HS-5 (cell line): ENCODE measurements around the gene RHOT1.
"Not testable (repeated sequence)": the region's sequence is repeated elsewhere in the genome, so short reads cannot be mapped to it uniquely, and the experiment has no call there.

ENCODE experiments used
- DNase-seq: peaks from one replicate; pipeline ENCODE4 v3.0.0-alpha.2; 2012; ENCODE audit warnings: low read depth

RHOT1 gene

GRCh38 chr17:32142038-32142856 lies at the start of gene RHOT1:
TSS of gene RHOT1 (plus strand) at chr17:32142502. CDS start at chr17:32142693, 191 bp downstream.
- DNase-seq, result peak; percentile 74

- DNase-seq, result no peak
These were observed 42.6 kb upstream of the RHOT1 start for GRCh38 chr17:32099686-32100085.

- not testable (repeated sequence) for DNase-seq
These were observed 42.0 kb upstream of the RHOT1 start for GRCh38 chr17:32100323-32100722.

DNA sequence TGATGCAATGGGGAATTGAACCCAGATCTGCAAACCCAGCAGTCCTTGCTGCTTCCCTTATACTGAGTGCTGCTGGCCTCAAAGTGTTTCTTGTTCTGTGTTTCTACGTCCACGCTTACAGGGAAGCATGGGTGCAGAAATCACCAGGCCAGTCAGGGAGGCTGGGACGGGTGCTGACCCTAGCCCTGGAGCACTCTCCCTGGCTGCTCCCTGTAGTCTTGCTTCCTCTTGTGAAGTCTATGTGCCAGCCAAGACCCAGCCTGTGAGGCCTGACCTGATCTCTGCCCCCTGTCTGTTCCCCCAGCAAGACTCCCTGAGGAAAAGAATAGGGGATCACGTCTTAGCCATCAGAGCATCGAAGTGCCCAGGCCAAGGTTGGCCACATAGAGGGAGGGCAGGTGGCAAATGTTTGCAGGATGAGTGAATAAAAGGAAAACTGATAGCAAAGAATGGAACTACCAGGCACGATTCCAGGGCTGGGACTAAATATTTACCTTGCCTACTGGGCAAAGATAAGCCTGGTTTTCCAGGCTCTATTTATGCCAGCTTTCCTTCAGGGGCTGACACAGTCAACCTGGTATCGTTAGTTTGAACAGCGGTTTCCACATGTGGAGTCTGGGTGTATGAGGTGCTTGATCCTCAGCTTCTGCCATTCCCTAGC lies 41.2 kb upstream of the RHOT1 start:
- no peak for DNase-seq

GRCh38 chr17:32102172-32102571 lies 40.1 kb upstream of the RHOT1 start:
- no peak for DNase-seq

DNA sequence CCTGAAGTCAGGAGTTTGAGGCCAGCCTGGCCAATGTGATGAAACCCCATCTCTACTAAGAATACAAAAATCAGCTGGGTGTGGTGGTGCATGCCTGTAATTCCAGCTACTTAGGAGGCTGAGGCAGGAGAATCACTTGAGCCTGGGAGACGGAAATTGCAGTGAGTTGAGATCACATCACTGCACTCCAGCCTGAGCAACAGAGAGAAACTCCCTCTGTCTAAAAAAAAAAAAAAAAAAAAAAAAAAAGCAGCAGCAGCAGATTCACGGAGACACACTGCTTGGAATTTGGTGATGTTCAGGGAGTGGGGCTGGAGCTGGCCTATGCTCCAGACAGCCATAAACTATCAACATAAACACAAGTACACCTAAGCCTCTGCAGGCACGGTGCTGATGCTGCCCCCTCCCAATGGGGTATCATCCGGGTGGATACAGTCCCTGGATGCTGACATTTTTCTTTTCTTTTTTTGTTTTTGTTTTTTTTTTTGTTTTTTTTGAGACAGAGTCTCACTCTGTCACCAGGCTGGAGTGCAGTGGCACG lies 39.6 kb upstream of the RHOT1 start:
- no peak for DNase-seq

DNA sequence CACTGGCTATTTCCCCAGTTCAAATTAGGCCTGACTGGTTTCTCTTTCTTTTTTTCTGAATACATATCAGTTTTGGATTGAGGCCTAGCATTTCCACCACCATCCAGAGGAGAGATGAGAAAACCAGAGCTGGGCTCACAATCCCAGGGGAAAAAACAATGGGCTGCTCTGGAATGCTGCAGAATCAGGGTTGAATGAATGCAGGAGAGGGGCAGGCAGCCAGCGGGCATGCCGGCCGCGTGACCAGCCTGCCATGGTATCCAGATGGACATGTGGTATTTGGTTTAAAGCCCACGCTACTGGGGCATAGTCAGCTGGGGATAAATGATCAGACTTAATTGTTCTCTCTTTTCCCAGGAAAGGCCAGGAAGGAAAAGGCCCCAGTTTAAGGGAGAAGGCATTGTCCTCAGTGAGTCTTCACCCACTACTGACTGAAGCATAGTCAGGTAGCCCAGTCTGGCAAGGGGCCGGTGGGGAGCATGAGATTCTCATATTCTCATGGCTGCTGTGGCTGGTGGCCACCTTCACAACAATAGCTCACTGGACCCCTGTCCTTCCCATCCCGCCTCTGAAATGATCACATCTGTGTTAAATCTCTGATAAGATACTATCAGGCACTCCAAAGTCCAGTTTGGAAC lies 38.7 kb upstream of the RHOT1 start:
- no peak for DNase-seq

- DNase-seq, result no peak
These were observed 38.1 kb upstream of the RHOT1 start for GRCh38 chr17:32104158-32104557.

GRCh38 chr17:32106471-32106981 lies 35.8 kb upstream of the RHOT1 start:
- not testable (repeated sequence) for DNase-seq

GRCh38 chr17:32107194-32107593 lies 35.1 kb upstream of the RHOT1 start:
- DNase-seq, result not testable (repeated sequence)

DNA sequence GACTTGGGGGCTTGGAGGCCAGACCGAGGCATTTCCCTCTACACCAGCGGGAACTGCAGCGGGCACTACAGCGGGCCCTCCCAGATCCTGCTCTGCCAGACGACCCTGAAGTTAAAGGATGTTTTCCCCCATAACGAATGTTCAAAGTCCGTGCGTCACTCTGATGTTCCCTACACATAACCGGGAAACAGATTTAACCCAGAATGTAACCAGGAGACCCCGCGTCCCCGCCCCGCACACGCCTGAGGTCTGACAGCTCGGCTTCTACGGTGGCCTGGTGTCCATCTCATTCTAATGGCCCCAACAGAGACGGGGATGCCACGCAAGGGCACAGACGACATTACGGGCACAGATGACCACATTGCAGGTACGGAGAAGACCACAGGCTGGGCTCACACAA lies 31.7 kb upstream of the RHOT1 start:
- no peak for DNase-seq

DNA sequence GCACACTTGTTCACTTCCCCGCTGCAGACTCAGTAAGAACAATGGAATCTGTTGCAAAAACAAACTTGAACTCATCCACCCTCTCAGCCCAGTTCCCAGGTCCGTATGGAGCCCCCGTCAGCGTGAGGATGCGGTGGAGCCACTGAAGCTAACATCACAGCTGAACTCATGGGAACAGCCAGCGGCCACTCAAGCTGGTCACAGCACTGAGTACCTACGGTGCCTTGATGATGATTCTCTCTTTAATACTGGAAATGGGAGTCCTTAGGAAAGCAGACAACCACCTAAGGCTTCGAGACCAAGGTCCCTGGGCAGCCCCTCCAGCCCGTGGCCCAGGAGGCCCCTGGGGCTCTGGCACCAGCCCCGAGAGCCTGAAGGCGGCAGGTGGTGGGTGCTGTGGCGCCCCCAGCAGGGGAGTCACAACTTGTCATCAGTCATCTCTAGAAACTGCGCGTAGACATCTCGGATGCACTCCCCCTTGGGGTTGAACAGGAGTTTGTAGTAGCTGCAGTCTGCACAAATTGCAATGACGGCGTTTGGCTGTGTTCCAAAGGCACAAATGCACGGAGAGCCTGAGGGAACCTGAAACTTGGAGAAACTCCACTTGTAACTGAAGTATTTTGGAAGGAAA lies 31.0 kb upstream of the RHOT1 start:
- no peak for DNase-seq

- no peak for DNase-seq
These were observed 29.9 kb upstream of the RHOT1 start for GRCh38 chr17:32112416-32112815.

GRCh38 chr17:32114536-32114935 lies 27.8 kb upstream of the RHOT1 start:
- DNase-seq, result no peak

GRCh38 chr17:32115546-32115945 lies 26.8 kb upstream of the RHOT1 start:
- DNase-seq, result not testable (repeated sequence)

- DNase-seq, result no peak
These were observed 25.4 kb upstream of the RHOT1 start for GRCh38 chr17:32116937-32117336.

GRCh38 chr17:32117399-32117798 lies 24.9 kb upstream of the RHOT1 start:
- DNase-seq, result no peak

DNA sequence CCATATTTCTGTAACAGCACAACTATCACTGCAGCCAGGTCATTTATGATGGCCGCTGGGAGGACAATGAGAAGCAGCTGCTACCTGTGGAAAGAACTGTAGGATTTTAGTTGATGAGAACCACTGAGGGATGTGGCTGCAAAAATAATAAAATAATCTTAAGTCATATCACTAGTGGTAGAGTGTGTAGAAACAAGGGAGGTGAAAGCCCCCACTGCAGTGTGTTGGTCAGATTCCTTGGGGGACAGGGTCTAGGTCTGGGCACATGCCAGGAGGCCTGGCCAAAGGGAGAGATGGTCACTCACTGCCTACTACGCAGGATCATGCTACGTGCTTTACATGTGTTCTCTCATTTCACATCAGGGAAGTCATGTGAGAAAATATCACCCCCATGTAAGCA lies 24.2 kb upstream of the RHOT1 start:
- DNase-seq, result not testable (repeated sequence)

GRCh38 chr17:32118835-32119234 lies 23.5 kb upstream of the RHOT1 start:
- no peak for DNase-seq

DNA sequence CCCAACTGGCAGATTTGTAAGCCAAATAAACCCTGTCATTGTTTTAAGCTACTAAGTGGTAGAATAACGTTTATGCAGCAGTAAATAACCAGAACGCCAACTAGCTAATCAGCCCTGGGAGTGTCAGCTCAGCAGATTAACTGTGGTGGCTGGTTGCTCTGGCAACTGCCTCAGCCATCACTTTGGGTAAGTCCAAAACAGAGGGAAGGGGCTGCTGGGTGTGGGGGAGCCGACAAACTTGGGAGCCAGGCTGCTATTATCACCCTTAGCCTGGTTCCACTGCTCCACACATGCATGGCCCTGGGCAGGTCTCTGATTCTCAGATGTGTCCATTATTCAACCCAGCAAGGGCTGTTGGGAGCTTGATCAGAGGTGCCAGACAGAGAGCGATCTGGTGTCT lies 22.2 kb upstream of the RHOT1 start:
- DNase-seq, result no peak

GRCh38 chr17:32120716-32121115 lies 21.6 kb upstream of the RHOT1 start:
- no peak for DNase-seq

GRCh38 chr17:32123782-32124181 lies 18.5 kb upstream of the RHOT1 start:
- DNase-seq, result no peak
